DOHH2 (cell line): ENCODE data around the gene TBC1D25.

Experiments used
- H3F3A ChIP-seq: fragments of 200-600 bp; sonication (generic), shearing (Covaris generic); 2 replicates; pipeline ENCODE4 v1.6.0; 2016; ENCODE audit warnings: antibody characterized with exemption, mild to moderate bottlenecking; ENCODE audit not compliant: control insufficient read depth, insufficient read depth
- H3K27ac ChIP-seq: fragments of 200-600 bp; sonication (generic); 2 replicates; pipeline ENCODE4 v1.5.1; 2014; ENCODE audit warnings: low read depth, mild to moderate bottlenecking, low read length, moderate library complexity
- H3K27me3 ChIP-seq: fragments of 200-600 bp; sonication (generic); 2 replicates; pipeline ENCODE4 v1.6.1; 2014; ENCODE audit warnings: mild to moderate bottlenecking, low read length, mixed read lengths; ENCODE audit not compliant: control insufficient read depth
- H3K36me3 ChIP-seq: fragments of 200-600 bp; sonication (generic); 2 replicates; pipeline ENCODE4 v1.6.1; 2014; ENCODE audit warnings: mild to moderate bottlenecking, low read length, moderate library complexity, mixed read lengths; ENCODE audit not compliant: control insufficient read depth
- H3K4me1 ChIP-seq: fragments of 200-600 bp; sonication (generic); 2 replicates; pipeline ENCODE4 v1.6.1; 2014; ENCODE audit warnings: mild to moderate bottlenecking, low read length, mixed read lengths; ENCODE audit not compliant: control insufficient read depth
- H3K4me2 ChIP-seq: fragments of 200-600 bp; sonication (generic); 2 replicates; pipeline ENCODE4 v1.6.0; 2014; ENCODE audit warnings: mild to moderate bottlenecking, low read length, moderate library complexity
- H3K4me3 ChIP-seq: fragments of 200-600 bp; sonication (generic); 2 replicates; pipeline ENCODE4 v1.5.1; 2014; ENCODE audit warnings: mild to moderate bottlenecking, low read length, mixed read lengths
- H3K79me2 ChIP-seq: fragments of 200-600 bp; sonication (generic); 2 replicates; pipeline ENCODE4 v1.6.1; 2014; ENCODE audit warnings: mild to moderate bottlenecking, low read length, mixed read lengths; ENCODE audit not compliant: control insufficient read depth
- H3K9me2 ChIP-seq: fragments of 200-600 bp; sonication (generic); replicated peaks from 2 replicates; pipeline ENCODE4 v1.6.1; 2014; ENCODE audit warnings: mild to moderate bottlenecking, low read length, mixed read lengths; ENCODE audit not compliant: control insufficient read depth
- H3K9me3 ChIP-seq: fragments of 200-600 bp; sonication (generic); 2 replicates; pipeline ENCODE4 v1.6.1; 2014; ENCODE audit warnings: antibody characterized with exemption, low read length, mixed read lengths; ENCODE audit not compliant: control insufficient read depth, insufficient read depth
- H4K20me1 ChIP-seq: fragments of 200-600 bp; sonication (generic); 2 replicates; pipeline ENCODE4 v1.6.0; 2014; ENCODE audit warnings: low read depth, mild to moderate bottlenecking, antibody characterized with exemption, low read length, moderate library complexity; ENCODE audit not compliant: control insufficient read depth, insufficient read depth
- EZH2phosphoT487 ChIP-seq: fragments of 200-600 bp; sonication (generic); IDR thresholded peaks from 2 replicates; pipeline ENCODE4 v1.6.1; 2017; ENCODE audit warnings: borderline replicate concordance, mild to moderate bottlenecking, antibody characterized with exemption, low read length, moderate library complexity, mixed read lengths
- TF ChIP-seq, protein P1 (sequence below): fragments of 200-600 bp; sonication (generic); IDR thresholded peaks from one replicate; pipeline ENCODE4 v1.5.1; 2014; ENCODE audit warnings: antibody characterized with exemption, mild to moderate bottlenecking, low read depth, low read length; ENCODE audit not compliant: poor library complexity, severe bottlenecking

Gene TBC1D25

GRCh38 chrX:48569958-48570357 is 30.4 kb downstream of the TBC1D25 start:
- Histone ChIP-seq H3K9me3 (no peaks in the 10 kb centered on the region), H3K27ac (no peak overlapping the region)
- TF ChIP-seq, protein P1, sequence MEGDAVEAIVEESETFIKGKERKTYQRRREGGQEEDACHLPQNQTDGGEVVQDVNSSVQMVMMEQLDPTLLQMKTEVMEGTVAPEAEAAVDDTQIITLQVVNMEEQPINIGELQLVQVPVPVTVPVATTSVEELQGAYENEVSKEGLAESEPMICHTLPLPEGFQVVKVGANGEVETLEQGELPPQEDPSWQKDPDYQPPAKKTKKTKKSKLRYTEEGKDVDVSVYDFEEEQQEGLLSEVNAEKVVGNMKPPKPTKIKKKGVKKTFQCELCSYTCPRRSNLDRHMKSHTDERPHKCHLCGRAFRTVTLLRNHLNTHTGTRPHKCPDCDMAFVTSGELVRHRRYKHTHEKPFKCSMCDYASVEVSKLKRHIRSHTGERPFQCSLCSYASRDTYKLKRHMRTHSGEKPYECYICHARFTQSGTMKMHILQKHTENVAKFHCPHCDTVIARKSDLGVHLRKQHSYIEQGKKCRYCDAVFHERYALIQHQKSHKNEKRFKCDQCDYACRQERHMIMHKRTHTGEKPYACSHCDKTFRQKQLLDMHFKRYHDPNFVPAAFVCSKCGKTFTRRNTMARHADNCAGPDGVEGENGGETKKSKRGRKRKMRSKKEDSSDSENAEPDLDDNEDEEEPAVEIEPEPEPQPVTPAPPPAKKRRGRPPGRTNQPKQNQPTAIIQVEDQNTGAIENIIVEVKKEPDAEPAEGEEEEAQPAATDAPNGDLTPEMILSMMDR: no peak
- no peak for TF ChIP-seq EZH2phosphoT487

DNA sequence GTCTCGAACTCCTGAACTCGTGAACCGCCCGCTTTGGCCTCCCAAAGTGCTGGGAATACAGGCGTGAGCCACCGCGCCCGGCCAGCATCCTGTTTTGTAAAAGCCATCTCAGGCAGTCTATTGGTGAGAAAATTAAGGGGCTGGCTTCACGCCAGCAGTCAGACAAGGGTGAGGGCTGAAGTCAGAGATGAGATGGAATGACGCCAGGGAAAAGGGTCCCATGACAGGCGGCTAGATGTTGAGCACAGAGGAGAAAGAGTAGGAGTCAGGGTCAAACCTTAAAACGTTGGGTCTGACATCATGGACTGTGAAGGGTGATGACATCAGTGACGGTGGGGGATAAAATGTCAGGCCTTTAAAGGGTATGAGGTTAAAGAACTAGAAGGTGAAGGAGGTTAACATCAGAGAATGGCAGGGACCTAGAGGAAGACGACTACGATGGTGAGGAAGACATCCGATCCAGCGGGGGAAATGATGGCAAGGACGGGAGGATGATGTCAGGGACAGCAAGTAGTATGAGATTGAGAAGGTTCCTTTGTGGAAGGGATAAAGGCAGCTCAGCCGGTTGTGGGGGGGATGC is 34.3 kb downstream of the TBC1D25 start:
- Histone ChIP-seq H3K4me2 (peak overlapping the region; percentile 92), H3K79me2 (peaks cover 25% of the 10 kb centered on the region), H3K27ac (peak overlapping the region; percentile 33)

More at GRCh38 chrX:48569958-48570357, 30.4 kb downstream of the TBC1D25 start:
- Histone ChIP-seq H3K4me3 (no peak overlapping the region), H4K20me1 (peaks cover under 1% of the 10 kb centered on the region; the same call in 1 of the 2 replicates), H3K79me2 (peaks cover 6% of the 10 kb centered on the region), H3K4me2 (no peak overlapping the region), H3K27me3 (no peaks in the 10 kb centered on the region), H3F3A (peaks cover 3% of the 10 kb centered on the region; the same call in 1 of the 2 replicates), H3K9me2 (no peaks in the 10 kb centered on the region), H3K4me1 (peaks cover 20% of the 10 kb centered on the region), H3K36me3 (peaks cover 5% of the 10 kb centered on the region)

DNA sequence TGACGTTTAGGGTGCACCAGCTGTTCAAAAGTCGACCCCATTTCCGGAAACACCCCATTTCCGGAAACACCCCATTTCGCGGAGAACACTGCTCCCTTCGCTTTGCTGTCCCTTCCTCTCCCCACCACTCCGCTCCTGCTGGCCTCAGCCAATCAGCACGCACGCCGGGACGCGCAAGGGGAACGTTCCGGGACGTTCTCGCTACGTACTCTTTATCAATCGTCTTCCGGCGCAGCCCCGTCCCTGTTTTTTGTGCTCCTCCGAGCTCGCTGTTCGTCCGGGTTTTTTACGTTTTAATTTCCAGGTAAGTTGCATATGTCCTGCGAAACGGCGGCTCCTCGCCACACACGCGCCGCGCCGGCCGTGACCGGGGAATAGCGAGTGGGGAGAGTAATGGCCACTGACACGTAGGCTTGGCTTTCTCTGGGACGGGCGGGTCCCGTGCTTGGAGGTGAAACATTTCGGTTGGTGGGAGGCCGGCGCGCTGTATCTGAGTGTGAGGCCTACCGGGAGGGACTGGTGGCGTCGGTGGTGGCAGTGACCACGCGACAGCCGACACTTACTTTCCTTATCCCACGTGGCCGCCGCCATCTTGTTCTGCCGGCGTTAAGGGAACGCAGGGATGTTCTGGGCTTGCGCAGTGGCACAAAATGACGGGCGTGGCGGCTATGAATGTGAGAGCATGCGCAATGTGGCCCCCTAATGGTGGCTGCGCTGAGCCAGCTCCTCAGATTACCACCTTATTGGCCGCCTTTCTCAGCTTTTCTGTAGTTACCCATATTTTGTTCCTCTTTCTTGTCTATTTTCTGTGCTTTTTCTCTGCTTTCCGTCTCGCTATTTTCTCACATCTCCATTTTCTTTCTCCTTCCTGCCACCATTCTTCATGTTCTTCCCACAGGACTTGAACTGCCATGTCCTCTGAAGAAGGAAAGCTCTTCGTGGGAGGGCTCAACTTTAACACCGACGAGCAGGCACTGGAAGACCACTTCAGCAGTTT is 35.1 kb downstream of the TBC1D25 start, which contains the start of gene RBM3:
TSS of gene RBM3 (plus strand) at position 215 of the 997 bp plus-strand sequence. CDS start at position 912, 697 bp downstream.
- H3K9me2 ChIP-seq: no peaks in the 10 kb centered on the region
- peak within 1 kb of the TSS; percentile 92 for H3K4me2 ChIP-seq
- no peak for TF ChIP-seq EZH2phosphoT487
- TF ChIP-seq, protein P1: peak; percentile 25
- peak within 1 kb of the TSS; percentile 83 for H3K27ac ChIP-seq
- H3F3A ChIP-seq: peaks cover 45% of the 10 kb centered on the region
- H3K27me3 ChIP-seq: no peaks in the 10 kb centered on the region
- peaks cover 49% of the 10 kb centered on the region for H3K36me3 ChIP-seq
- H3K4me1 ChIP-seq: peaks cover 38% of the 10 kb centered on the region
- H4K20me1 ChIP-seq: peaks cover 11% of the 10 kb centered on the region; the same call in 1 of the 2 replicates
- H3K4me3 ChIP-seq: peak within 1 kb of the TSS; percentile 93
- H3K9me3 ChIP-seq: no peaks in the 10 kb centered on the region
- H3K79me2 ChIP-seq: peaks cover 25% of the 10 kb centered on the region

More for the DNA sequence above, 34.3 kb downstream of the TBC1D25 start:
- peak overlapping the region; percentile 93 for H3K4me3 ChIP-seq
- H4K20me1 ChIP-seq: peaks cover 11% of the 10 kb centered on the region; the same call in 1 of the 2 replicates
- TF ChIP-seq, protein P1: no peak
- no peak for TF ChIP-seq EZH2phosphoT487
- no peaks in the 10 kb centered on the region for H3K9me2 ChIP-seq
- H3K27me3 ChIP-seq: no peaks in the 10 kb centered on the region
- peaks cover 38% of the 10 kb centered on the region for H3F3A ChIP-seq
- H3K4me1 ChIP-seq: peaks cover 38% of the 10 kb centered on the region
- peaks cover 41% of the 10 kb centered on the region for H3K36me3 ChIP-seq
- H3K9me3 ChIP-seq: no peaks in the 10 kb centered on the region
